Heart left ventricle (tissue), 16 donors: ENCODE data around the gene EPN2. TPM values are rescaled to one million over a fixed set of nuclear protein-coding genes. Genes with fewer than 3 reads are reported as not detected.
A peak's percentile ranks its signal among the peaks of the same experiment; 100 is the strongest.

Source experiments
- ATAC-seq, 4 donors: fragments of 200-7000 bp; cut with Tn5 transposase; one replicate each; pipeline ENCODE4 v1.9.1; 2020 to 2022; ENCODE audit warnings: moderate library complexity in 4 of 4, mild to moderate bottlenecking in 3 of 4, moderate number of reproducible peaks in 1 of 4
- DNase-seq, 5 donors: peaks; one replicate each; pipeline ENCODE4 v3.0.0-alpha.2; 2020
- H3K27ac ChIP-seq, 12 donors: fragments of 200-600 bp; sonication (generic) in 4 of 12; one replicate each; pipeline versions ENCODE4 v1.5.0 to v1.8.0; 2016 to 2022; ENCODE audit warnings: mild to moderate bottlenecking in 2 of 12
- H3K27me3 ChIP-seq, 9 donors: fragments of 200-600 bp; sonication (generic) in 2 of 9; one replicate each; pipeline versions ENCODE4 v1.5.1 to v1.8.0; 2016 to 2022; ENCODE audit warnings: mild to moderate bottlenecking in 3 of 9
- H3K36me3 ChIP-seq, 9 donors: fragments of 200-600 bp; sonication (generic) in 2 of 9; one replicate each; pipeline versions ENCODE4 v1.5.0 to v1.8.0; 2018 to 2022; ENCODE audit warnings: mild to moderate bottlenecking in 2 of 9
- H3K4me1 ChIP-seq, 12 donors: fragments of 200-600 bp; sonication (generic) in 4 of 12; one replicate each; pipeline versions ENCODE4 v1.5.0 to v1.8.0; 2016 to 2022; ENCODE audit warnings: mild to moderate bottlenecking in 3 of 12
- H3K4me3 ChIP-seq, 12 donors: fragments of 200-600 bp; sonication (generic) in 4 of 12; one replicate each; pipeline versions ENCODE4 v1.5.0 to v1.8.0; 2017 to 2022; ENCODE audit warnings: mild to moderate bottlenecking in 9 of 12, moderate library complexity in 4 of 12
- H3K9me3 ChIP-seq, 12 donors: fragments of 200-600 bp; sonication (generic) in 4 of 12; one replicate each; pipeline versions ENCODE4 v1.5.0 to v1.8.0; 2016 to 2022; ENCODE audit warnings: mild to moderate bottlenecking in 1 of 12
- POLR2A ChIP-seq, 2 donors: fragments of 450-650 bp; IDR thresholded peaks; one replicate each; pipeline ENCODE4 v1.6.1; 2017; ENCODE audit warnings: antibody characterized with exemption in 2 of 2, mild to moderate bottlenecking in 2 of 2, moderate library complexity in 2 of 2
- WGBS, 4 donors: extraction: QIAGEN DNeasy Blood & Tissue Kit in 2 of 4; methylation state at CpG; one replicate each; pipeline versions ENCODE4 v1.1.5 to v1.1.7; 2013 to 2018; 5-methylcytosine and 5-hydroxymethylcytosine counted together
- intact Hi-C, 10 donors: fragments of 100-400 bp; cut with DNase I; formaldehyde crosslinking; loops; one replicate each; pipeline versions ENCODE4 v1.11.1 to v1.14.2; 2022
- polyA plus RNA-seq, 2 donors: library from polyadenylated mRNA; stranded (reverse); fragments of 200-250 nt; gene quantifications; one replicate each; pipeline ENCODE4 v1.2.3, GENCODE V29; 2013
- total RNA-seq, 9 donors: library from RNA; depleted of rRNA in 2 of 9; stranded (reverse); fragments of >200 nt in 2 of 9; fragmentation: NEBNext Ultra II Directional in 3 of 9; extraction: Animal tissue kit (Norgen Biotek cat#: 25700) in 3 of 9; gene quantifications; one replicate each; pipeline versions ENCODE4 v1.1.0 to v1.2.4, GENCODE V29; 2016 to 2023
- TF ChIP-seq, protein P1 (sequence below), 12 donors: fragments of 200-600 bp; sonication (generic) in 4 of 12; IDR thresholded peaks; one replicate each; pipeline versions ENCODE4 v1.5.0 to v1.8.0; 2018 to 2022; ENCODE audit warnings: antibody characterized with exemption in 12 of 12, mild to moderate bottlenecking in 5 of 12
- donor health status: ischemic (EF 13 %, LVEDD 7.1; RV severe dilation, severe dysfunction).
- donor health status: healthy with polysubstance abuse.
- donor health status: DM: no; HTN: yes; CAD: no.
- donor health status: DM: no; HTN: no; CAD: no.
- donor health status: ischemic (EF 25% LVEDD 6.9; RV normal size, moderate dysfunction).
- donor health status: ischemic (EF 25% LVEDD 5.7; RV mildly dilated, moderate dysfunction).
- donor health status: healthy.
- donor health status: DM: yes; HTN: yes; CAD: no.
- donor health status: ischemic (EF 35%, LVEDD 5.7; RV mildly dilated, moderate dysfunction).
- donor health status: nonischemic (EF 11% LVEDD 7.7; RV severe dilation, severe dysfunction).
- donor health status: DM: yes; HTN: yes; CAD: no.
- donor health status: PGD.
- donor health status: ischemic (EF 29% LVEDD 5.4; RV normal size, mild dysfunction).
- donor health status: nonischemic (EF 23%, LVEDD 6.1; RV moderate dilation, normal function).

The EPN2 gene
- total and polyA plus RNA-seq, 11 donors = 26.4 to 114 (median 72.0) TPM

DNA sequence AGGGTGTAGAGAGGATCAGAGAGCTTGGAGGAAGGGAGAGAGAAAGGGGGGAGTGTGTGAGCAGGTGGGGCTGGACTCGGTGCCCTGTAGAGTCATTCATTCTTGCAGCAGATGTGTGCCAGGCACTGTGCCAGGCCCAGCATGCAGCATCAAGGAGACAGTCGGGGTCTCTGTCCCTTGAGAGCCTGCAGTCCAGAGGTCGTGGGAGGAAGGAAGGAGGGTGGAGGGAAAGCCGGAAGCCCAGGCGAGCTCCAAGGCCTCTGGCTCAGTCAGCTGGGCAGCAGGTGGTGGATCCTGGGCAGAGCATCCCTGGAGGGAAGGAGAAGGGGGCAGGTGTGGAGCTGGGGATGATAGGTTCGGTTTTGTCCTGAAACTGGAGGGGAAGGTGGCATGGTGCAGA lies 27.5 kb downstream of the EPN2 start:
- Histone ChIP-seq H3K9me3 (no peaks in the 10 kb centered on the region), H3K27ac (peak overlapping the region in 11 of 12 donors; percentile 23 to 84 (median 61)), H3K36me3 (no peaks in the 10 kb centered on the region), H3K4me3 (no peak overlapping the region), H3K27me3 (no peaks in the 10 kb centered on the region), H3K4me1 (peaks cover 32 to 97% (median 80%) of the 10 kb centered on the region in 12 donors)
- 31 to 40% (median 33%) methylated on average over 6 of the region's 6 CpGs for WGBS, 4 donors
- TF ChIP-seq, protein P1, sequence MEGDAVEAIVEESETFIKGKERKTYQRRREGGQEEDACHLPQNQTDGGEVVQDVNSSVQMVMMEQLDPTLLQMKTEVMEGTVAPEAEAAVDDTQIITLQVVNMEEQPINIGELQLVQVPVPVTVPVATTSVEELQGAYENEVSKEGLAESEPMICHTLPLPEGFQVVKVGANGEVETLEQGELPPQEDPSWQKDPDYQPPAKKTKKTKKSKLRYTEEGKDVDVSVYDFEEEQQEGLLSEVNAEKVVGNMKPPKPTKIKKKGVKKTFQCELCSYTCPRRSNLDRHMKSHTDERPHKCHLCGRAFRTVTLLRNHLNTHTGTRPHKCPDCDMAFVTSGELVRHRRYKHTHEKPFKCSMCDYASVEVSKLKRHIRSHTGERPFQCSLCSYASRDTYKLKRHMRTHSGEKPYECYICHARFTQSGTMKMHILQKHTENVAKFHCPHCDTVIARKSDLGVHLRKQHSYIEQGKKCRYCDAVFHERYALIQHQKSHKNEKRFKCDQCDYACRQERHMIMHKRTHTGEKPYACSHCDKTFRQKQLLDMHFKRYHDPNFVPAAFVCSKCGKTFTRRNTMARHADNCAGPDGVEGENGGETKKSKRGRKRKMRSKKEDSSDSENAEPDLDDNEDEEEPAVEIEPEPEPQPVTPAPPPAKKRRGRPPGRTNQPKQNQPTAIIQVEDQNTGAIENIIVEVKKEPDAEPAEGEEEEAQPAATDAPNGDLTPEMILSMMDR (IDR thresholded peaks at IDR 0.05) = no peak
- no peak for TF ChIP-seq POLR2A (IDR thresholded peaks at IDR 0.05)
- DNase-seq = peak in 2 of 5 donors; percentile 37 to 44
- intact Hi-C loops = loop anchor here in 1 of 10 donors (5.0 kb wide), 1 partner anchor 83 kb away; no protein-coding TSS in a partner anchor
- ATAC-seq = peak in 2 of 4 donors; percentile 5 to 8

GRCh38 chr17:19265755-19266154 lies 28.6 kb downstream of the EPN2 start:
- intact Hi-C loops = no loop called here
- Histone ChIP-seq H3K4me3 (no peak overlapping the region), H3K9me3 (no peaks in the 10 kb centered on the region), H3K36me3 (no peaks in the 10 kb centered on the region), H3K27me3 (no peaks in the 10 kb centered on the region), H3K4me1 (peaks cover 31 to 97% (median 82%) of the 10 kb centered on the region in 12 donors), H3K27ac (peak overlapping the region in 5 of 12 donors; percentile 9 to 26 (median 23))
- no peak for ATAC-seq
- no peak for TF ChIP-seq POLR2A (IDR thresholded peaks at IDR 0.05)
- TF ChIP-seq, protein P1 (IDR thresholded peaks at IDR 0.05) = no peak
- 75 to 80% (median 78%) methylated on average over 6 of the region's 6 CpGs for WGBS, 4 donors
- DNase-seq = peak in 1 of 5 donors; percentile 17

DNA sequence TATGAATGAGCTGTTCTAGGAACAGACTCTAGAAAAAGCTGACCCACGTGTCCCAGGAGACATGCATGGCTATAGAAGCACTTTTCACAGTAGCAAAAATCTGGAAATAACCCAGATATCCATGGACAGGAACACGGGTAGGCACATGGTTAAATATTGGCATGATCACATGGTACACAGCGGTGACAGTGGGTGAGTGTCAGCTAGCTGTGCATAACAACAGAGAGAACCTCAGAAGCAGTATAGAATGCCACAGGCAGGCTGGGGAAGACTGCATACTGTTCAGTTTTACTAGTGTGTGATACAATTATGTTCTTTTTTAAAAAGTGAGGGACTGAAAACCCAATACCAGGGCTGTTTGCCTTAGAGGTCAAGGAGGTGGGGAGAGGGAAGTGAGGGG lies 31.4 kb downstream of the EPN2 start:
- 32 to 37% (median 34%) methylated on average over 3 of the region's 3 CpGs for WGBS, 4 donors
- Histone ChIP-seq H3K27ac (peak overlapping the region; percentile 7 to 88 (median 74)), H3K4me1 (peaks cover 21 to 97% (median 78%) of the 10 kb centered on the region in 12 donors), H3K9me3 (no peaks in the 10 kb centered on the region), H3K4me3 (no peak overlapping the region), H3K36me3 (no peaks in the 10 kb centered on the region), H3K27me3 (no peaks in the 10 kb centered on the region)
- intact Hi-C loops = loop anchor here in 1 of 10 donors (2.0 kb wide), 1 partner anchor 18 kb away; no protein-coding TSS in a partner anchor
- ATAC-seq (no peak), DNase-seq (peak in 1 of 5 donors; percentile 16)
- no peak for TF ChIP-seq POLR2A (IDR thresholded peaks at IDR 0.05)
- TF ChIP-seq, protein P1 (IDR thresholded peaks at IDR 0.05) = no peak

- intact Hi-C loops = loop anchor here in 1 of 10 donors (2.0 kb wide), 1 partner anchor 18 kb away; no protein-coding TSS in a partner anchor
- peak overlapping the region; percentile 7 to 88 (median 74) for H3K27ac ChIP-seq
- no peaks in the 10 kb centered on the region for H3K9me3 ChIP-seq
- H3K27me3 ChIP-seq = no peaks in the 10 kb centered on the region
- WGBS, 4 donors = 32 to 48% (median 41%) methylated on average over 1 of the region's 1 CpG
- ATAC-seq = no peak
- H3K4me3 ChIP-seq = no peak overlapping the region
- TF ChIP-seq, protein P1 (IDR thresholded peaks at IDR 0.05) = no peak
- no peak for TF ChIP-seq POLR2A (IDR thresholded peaks at IDR 0.05)
- DNase-seq = no peak
- peaks cover 21 to 97% (median 73%) of the 10 kb centered on the region in 12 donors for H3K4me1 ChIP-seq
- H3K36me3 ChIP-seq = peaks cover 0 to 3% (median 0%) of the 10 kb centered on the region in 9 donors
Measured at GRCh38 chr17:19269106-19269505, 31.9 kb downstream of the EPN2 start.
